ENCODE data around the gene ZNF185. TPM values are rescaled to one million over a fixed set of nuclear protein-coding genes. Genes with fewer than 3 reads are reported as not detected.

Gene ZNF185
- total RNA-seq, 2 donors from 2014 or later: 2.3 TPM

- H3K36me3 Mint-ChIP-seq (ENCODE audit: low read depth): no peaks in the 10 kb centered on the region
- no peak overlapping the region for H3K27ac Mint-ChIP-seq
Measured at GRCh38 chrX:152943826-152944225, 46.0 kb downstream of the ZNF185 start.

GRCh38 chrX:152945021-152945979 lies 47.4 kb downstream of the ZNF185 start:
- Mint-ChIP-seq H3K4me3 (no peak overlapping the region), H3K36me3 (ENCODE audit: low read depth) (peaks cover 7% of the 10 kb centered on the region), H3K27me3 (no peaks in the 10 kb centered on the region), H3K27ac (no peak overlapping the region), H3K9me3 (no peaks in the 10 kb centered on the region), H3K4me1 (no peaks in the 10 kb centered on the region)
- no peak for ATAC-seq (replicated peaks)

More at GRCh38 chrX:152943826-152944225, 46.0 kb downstream of the ZNF185 start:
- Mint-ChIP-seq H3K27me3 (no peaks in the 10 kb centered on the region), H3K9me3 (no peaks in the 10 kb centered on the region), H3K4me3 (no peak overlapping the region), H3K4me1 (no peaks in the 10 kb centered on the region)
- ATAC-seq (replicated peaks): no peak

- H3K36me3 Mint-ChIP-seq (ENCODE audit: low read depth): peaks cover 7% of the 10 kb centered on the region
- no peaks in the 10 kb centered on the region for H3K9me3 Mint-ChIP-seq
- no peaks in the 10 kb centered on the region for H3K4me1 Mint-ChIP-seq
- no peak for ATAC-seq (replicated peaks)
- H3K27me3 Mint-ChIP-seq: no peaks in the 10 kb centered on the region
- H3K4me3 Mint-ChIP-seq: no peak overlapping the region
- no peak overlapping the region for H3K27ac Mint-ChIP-seq
Measured at GRCh38 chrX:152946681-152947080, 48.8 kb downstream of the ZNF185 start.

Other genes starting within 250 kb of the ZNF185 start
- not detected for gene MAGEA3, start 199.3 kb upstream of the ZNF185 start, total RNA-seq
- gene CSAG2, start 188.8 kb upstream of the ZNF185 start, total RNA-seq: not detected
- not detected for gene MAGEA2B, start 183.4 kb upstream of the ZNF185 start, total RNA-seq
- not detected for gene CSAG1, start 164.3 kb upstream of the ZNF185 start, total RNA-seq
- gene MAGEA12, start 164.3 kb upstream of the ZNF185 start, total RNA-seq: not detected
- not detected for gene MAGEA2, start 144.2 kb upstream of the ZNF185 start, total RNA-seq
- under 1 TPM in 1 of 2 donors, not detected in 1; 0.32 TPM for gene CSAG3, start 138.8 kb upstream of the ZNF185 start, total RNA-seq
- not detected for gene MAGEA6, start 128.4 kb upstream of the ZNF185 start, total RNA-seq
- 1 to 10 TPM; 5.2 to 7.0 TPM for gene CETN2, start 67.3 kb upstream of the ZNF185 start, total RNA-seq
- 10 to 100 TPM; 12.2 to 20.2 TPM for gene NSDHL, start 67.0 kb upstream of the ZNF185 start, total RNA-seq
- gene PNMA5, start 96.0 kb downstream of the ZNF185 start, total RNA-seq: under 1 TPM; 0.13 to 0.17 TPM
- gene PNMA3, start 158.4 kb downstream of the ZNF185 start, total RNA-seq: 1 to 10 TPM; 1.8 to 3.2 TPM
- under 1 TPM; 0.28 to 0.37 TPM for gene PNMA6A, start 174.4 kb downstream of the ZNF185 start, total RNA-seq

Data from activated T-helper 17 cell treated with anti-CD3 and anti-CD28 coated beads, Interleukin-2, amount 50 U/mL, for 72 hours (primary cell).